ENCODE data around the gene HMCN2. TPM values are rescaled to one million over a fixed set of nuclear protein-coding genes. Genes with fewer than 3 reads are reported as not detected.

The HMCN2 gene
- total RNA-seq: 0.06 and 0.13 TPM in 2 replicates

GRCh38 chr9:130265431-130266235 lies at the start of gene HMCN2:
Gene HMCN2 (plus strand): TSS chr9:130265760. CDS start chr9:130265879, 119 bp downstream.

GRCh38 chr9:130444565-130445221 lies 179.1 kb downstream of the HMCN2 start, which contains the start of gene ASS1:
Gene ASS1 (plus strand): TSS chr9:130444961. CDS start chr9:130452229, 7,268 bp downstream.

Other genes starting within 250 kb of the HMCN2 start
- 70.9 and 84.2 TPM in 2 replicates for gene FNBP1, start 222.6 kb upstream of the HMCN2 start, total RNA-seq
- 53.0 and 84.8 TPM in 2 replicates for gene GPR107, start 211.9 kb upstream of the HMCN2 start, total RNA-seq
- 32.0 and 33.2 TPM in 2 replicates for gene NCS1, start 93.4 kb upstream of the HMCN2 start, total RNA-seq
- 140 and 149 TPM in 2 replicates for gene ASS1, start 179.2 kb downstream of the HMCN2 start, total RNA-seq